ENCODE results near the gene CD164L2.

Gene CD164L2

GRCh38 chr1:27361044-27361402 is 22.1 kb downstream of the CD164L2 start:
- no peak overlapping the region for H3K4me3 ChIP-seq
- no peak overlapping the region for H3K27ac ChIP-seq
- DNase-seq (ENCODE audit: low spot score), result no peak
- TF ChIP-seq CTCF (IDR thresholded peaks at IDR 0.05), result no peak

- TF ChIP-seq CTCF (IDR thresholded peaks at IDR 0.05), result no peak
- H3K4me3 ChIP-seq, result peak overlapping the region; percentile 37
- no peak for DNase-seq (ENCODE audit: low spot score)
- H3K27ac ChIP-seq, result no peak overlapping the region
Measured at GRCh38 chr1:27360159-27361043, 22.7 kb downstream of the CD164L2 start.

- Histone ChIP-seq H3K4me3 (no peak overlapping the region), H3K27ac (no peak overlapping the region)
- TF ChIP-seq CTCF (IDR thresholded peaks at IDR 0.05), result no peak
- DNase-seq (ENCODE audit: low spot score), result no peak
Measured at GRCh38 chr1:27359822-27360158, 23.3 kb downstream of the CD164L2 start.

GRCh38 chr1:27358928-27359313 is 24.2 kb downstream of the CD164L2 start:
- DNase-seq (ENCODE audit: low spot score), result no peak

GRCh38 chr1:27358038-27358927 is 24.9 kb downstream of the CD164L2 start:
- H3K27ac ChIP-seq, result no peak overlapping the region
- no peak for TF ChIP-seq CTCF (IDR thresholded peaks at IDR 0.05)
- no peak overlapping the region for H3K4me3 ChIP-seq
- no peak for DNase-seq (ENCODE audit: low spot score)

More at GRCh38 chr1:27358928-27359313, 24.2 kb downstream of the CD164L2 start:
- no peak for TF ChIP-seq CTCF (IDR thresholded peaks at IDR 0.05)
- H3K4me3 ChIP-seq, result no peak overlapping the region
- no peak overlapping the region for H3K27ac ChIP-seq

GRCh38 chr1:27357281-27358037 is 25.7 kb downstream of the CD164L2 start:
- TF ChIP-seq CTCF (IDR thresholded peaks at IDR 0.05), result peak; percentile 94
- no peak overlapping the region for H3K4me3 ChIP-seq
- peak overlapping the region in 1 of 2 donors; percentile 16 for H3K27ac ChIP-seq
- DNase-seq (ENCODE audit: low spot score), result no peak

All from coronary artery (tissue), 2 donors.